Activated T-cell treated with anti-CD3 and anti-CD28 coated beads, Interleukin-2, amount 50 U/mL, for 4 hours (primary cell): ENCODE data around the gene CAPN11. TPM values are rescaled to one million over a fixed set of nuclear protein-coding genes. Genes with fewer than 3 reads are reported as not detected.
A peak's percentile ranks its signal among the peaks of the same experiment; 100 is the strongest.
"Not testable (repeated sequence)": the region's sequence is repeated elsewhere in the genome, so short reads cannot be mapped to it uniquely, and the experiment has no call there.

Experiments used
- ATAC-seq, 2 donors: fragments of 200-7000 bp; cut with Tn5 transposase; one replicate each; pipeline ENCODE4 v1.10.0; 2021
- DNase-seq: peaks from one replicate; pipeline ENCODE4 v3.0.0-alpha.2; 2020
- H3K27me3 Mint-ChIP-seq: one replicate; pipeline ENCODE4 v1.8.0; 2021; ENCODE audit warnings: low read depth, mixed read lengths
- H3K36me3 Mint-ChIP-seq: one replicate; pipeline ENCODE4 v1.8.0; 2022; ENCODE audit warnings: mixed read lengths; ENCODE audit not compliant: insufficient read depth
- H3K4me1 Mint-ChIP-seq: one replicate; pipeline ENCODE4 v1.8.0; 2021; ENCODE audit warnings: low read depth, mixed read lengths
- H3K4me3 Mint-ChIP-seq: one replicate; pipeline ENCODE4 v1.8.0; 2021; ENCODE audit warnings: mild to moderate bottlenecking, moderate library complexity, mixed read lengths
- H3K9me3 Mint-ChIP-seq: one replicate; pipeline ENCODE4 v1.8.0; 2021; ENCODE audit warnings: mixed read lengths
- total RNA-seq, 3 donors: library from RNA; stranded (reverse); gene quantifications; one replicate each; pipeline ENCODE4 v1.2.1, GENCODE V29; 2021

CAPN11 gene
- total RNA-seq, 3 donors from 2014 or later = 0.68 TPM; not detected in 2

GRCh38 chr6:44225579-44226325, 67.1 kb downstream of the CAPN11 start:
- peaks cover 12% of the 10 kb centered on the region for H3K36me3 Mint-ChIP-seq
- no peaks in the 10 kb centered on the region for H3K27me3 Mint-ChIP-seq
- H3K9me3 Mint-ChIP-seq = no peaks in the 10 kb centered on the region
- peaks cover 30% of the 10 kb centered on the region for H3K4me1 Mint-ChIP-seq
- peak overlapping the region; percentile 24 for H3K4me3 Mint-ChIP-seq
- ATAC-seq (no peak), DNase-seq (no peak)

- Mint-ChIP-seq H3K9me3 (no peaks in the 10 kb centered on the region), H3K4me1 (peaks cover 26% of the 10 kb centered on the region), H3K36me3 (peaks cover 17% of the 10 kb centered on the region), H3K4me3 (no peak overlapping the region), H3K27me3 (no peaks in the 10 kb centered on the region)
- ATAC-seq (no peak), DNase-seq (no peak)
Measured at GRCh38 chr6:44226368-44227147, 67.9 kb downstream of the CAPN11 start.

- Mint-ChIP-seq H3K9me3 (no peaks in the 10 kb centered on the region), H3K27me3 (no peaks in the 10 kb centered on the region), H3K4me3 (no peak overlapping the region), H3K4me1 (peaks cover 21% of the 10 kb centered on the region), H3K36me3 (peaks cover 21% of the 10 kb centered on the region)
- DNase-seq (no peak), ATAC-seq (no peak)
Measured at GRCh38 chr6:44227148-44227793, 68.7 kb downstream of the CAPN11 start.

- ATAC-seq (no peak), DNase-seq (no peak)
- Mint-ChIP-seq H3K4me1 (peaks cover 15% of the 10 kb centered on the region), H3K4me3 (no peak overlapping the region), H3K36me3 (peaks cover 23% of the 10 kb centered on the region), H3K27me3 (no peaks in the 10 kb centered on the region), H3K9me3 (no peaks in the 10 kb centered on the region)
Measured at GRCh38 chr6:44228031-44228430, 69.4 kb downstream of the CAPN11 start.

- no peaks in the 10 kb centered on the region for H3K27me3 Mint-ChIP-seq
- no peak for DNase-seq
- H3K36me3 Mint-ChIP-seq = peaks cover 24% of the 10 kb centered on the region
- H3K9me3 Mint-ChIP-seq = no peaks in the 10 kb centered on the region
- no peak overlapping the region for H3K4me3 Mint-ChIP-seq
- no peak for ATAC-seq
- peaks cover 13% of the 10 kb centered on the region for H3K4me1 Mint-ChIP-seq
Measured at GRCh38 chr6:44228433-44228832, 69.8 kb downstream of the CAPN11 start.

GRCh38 chr6:44228836-44229235, 70.2 kb downstream of the CAPN11 start:
- no peak overlapping the region for H3K4me3 Mint-ChIP-seq
- H3K36me3 Mint-ChIP-seq = peaks cover 27% of the 10 kb centered on the region
- DNase-seq (no peak), ATAC-seq (no peak)
- peaks cover 13% of the 10 kb centered on the region for H3K4me1 Mint-ChIP-seq
- no peaks in the 10 kb centered on the region for H3K27me3 Mint-ChIP-seq
- no peaks in the 10 kb centered on the region for H3K9me3 Mint-ChIP-seq

GRCh38 chr6:44229376-44230033, 70.9 kb downstream of the CAPN11 start:
- H3K9me3 Mint-ChIP-seq = no peaks in the 10 kb centered on the region
- no peak for ATAC-seq
- peaks cover 25% of the 10 kb centered on the region for H3K36me3 Mint-ChIP-seq

GRCh38 chr6:44230034-44230675, 71.5 kb downstream of the CAPN11 start:
- Mint-ChIP-seq H3K4me1 (peaks cover 2% of the 10 kb centered on the region), H3K4me3 (no peak overlapping the region), H3K36me3 (peaks cover 23% of the 10 kb centered on the region), H3K9me3 (no peaks in the 10 kb centered on the region), H3K27me3 (no peaks in the 10 kb centered on the region)
- DNase-seq (no peak), ATAC-seq (no peak)

More at GRCh38 chr6:44229376-44230033, 70.9 kb downstream of the CAPN11 start:
- no peak overlapping the region for H3K4me3 Mint-ChIP-seq
- no peaks in the 10 kb centered on the region for H3K27me3 Mint-ChIP-seq
- no peak for DNase-seq
- H3K4me1 Mint-ChIP-seq = peaks cover 8% of the 10 kb centered on the region

- ATAC-seq, H3K4me1 Mint-ChIP-seq, DNase-seq, H3K27me3 Mint-ChIP-seq, H3K4me3 Mint-ChIP-seq, H3K9me3 Mint-ChIP-seq: not testable (repeated sequence)
- H3K36me3 Mint-ChIP-seq = peaks cover 27% of the 10 kb centered on the region
Measured at GRCh38 chr6:44231426-44231825, 72.8 kb downstream of the CAPN11 start.

- ATAC-seq = no peak
- Mint-ChIP-seq H3K36me3 (peaks cover 27% of the 10 kb centered on the region), H3K4me3 (no peak overlapping the region), H3K9me3 (no peaks in the 10 kb centered on the region), H3K27me3 (no peaks in the 10 kb centered on the region), H3K4me1 (peaks cover 9% of the 10 kb centered on the region)
- no peak for DNase-seq
Measured at GRCh38 chr6:44232676-44233566, 74.3 kb downstream of the CAPN11 start.

GRCh38 chr6:44233567-44234100, 75.0 kb downstream of the CAPN11 start:
- H3K36me3 Mint-ChIP-seq = peaks cover 23% of the 10 kb centered on the region
- H3K27me3 Mint-ChIP-seq = no peaks in the 10 kb centered on the region
- H3K9me3 Mint-ChIP-seq = no peaks in the 10 kb centered on the region
- H3K4me3 Mint-ChIP-seq = no peak overlapping the region
- peaks cover 16% of the 10 kb centered on the region for H3K4me1 Mint-ChIP-seq
- ATAC-seq (no peak), DNase-seq (no peak)
